AG09309 (cell line): ENCODE results near the gene PWWP3B.
A peak's percentile ranks its signal among the peaks of the same experiment; 100 is the strongest.

Experiments used
- DNase-seq: peaks from one replicate; pipeline ENCODE4 v3.0.0-alpha.2; 2010; ENCODE audit warnings: low read depth
- H3K4me3 ChIP-seq: 2 replicates; pipeline ENCODE4 v1.5.1; 2011; ENCODE audit warnings: mild to moderate bottlenecking, low read depth, low read length, moderate library complexity; ENCODE audit not compliant: control insufficient read depth
- CTCF ChIP-seq: IDR thresholded peaks from 2 replicates; pipeline ENCODE4 v1.5.1; 2011; ENCODE audit warnings: mild to moderate bottlenecking, low read depth, low read length, inconsistent platforms; ENCODE audit not compliant: insufficient read depth, control insufficient read depth; ENCODE audit errors: missing control alignments

The PWWP3B gene

DNA sequence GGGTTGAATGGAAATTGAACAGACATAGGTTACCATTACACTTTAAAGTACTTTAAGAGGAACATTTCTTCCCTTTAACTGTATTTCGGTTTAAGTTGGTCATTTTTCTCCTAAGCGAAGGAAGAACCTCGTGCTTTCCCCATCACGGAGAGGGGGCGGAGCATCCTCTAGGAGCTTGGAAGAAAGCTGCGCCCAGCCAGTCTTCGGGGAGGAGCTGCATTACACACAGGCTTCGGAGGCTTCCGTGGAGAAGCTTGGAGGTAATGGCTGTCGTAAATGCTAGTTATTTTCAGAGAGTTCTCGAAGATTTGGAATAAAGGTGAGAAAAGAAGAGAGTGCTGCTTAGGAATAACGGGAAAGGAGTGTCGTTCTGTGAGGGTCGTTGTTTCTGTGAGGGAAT is at the start of gene PWWP3B:
Gene PWWP3B (plus strand): TSS at position 199 of the 400 bp plus-strand sequence. CDS start 37,128 bp downstream, outside the sequence.
- DNase-seq: no peak
- H3K4me3 ChIP-seq: no peak within 1 kb of the TSS
- TF ChIP-seq CTCF: no peak

GRCh38 chrX:106139048-106139447 is 29.1 kb upstream of the PWWP3B start:
- no peak overlapping the region for H3K4me3 ChIP-seq
- TF ChIP-seq CTCF: no peak
- no peak for DNase-seq

DNA sequence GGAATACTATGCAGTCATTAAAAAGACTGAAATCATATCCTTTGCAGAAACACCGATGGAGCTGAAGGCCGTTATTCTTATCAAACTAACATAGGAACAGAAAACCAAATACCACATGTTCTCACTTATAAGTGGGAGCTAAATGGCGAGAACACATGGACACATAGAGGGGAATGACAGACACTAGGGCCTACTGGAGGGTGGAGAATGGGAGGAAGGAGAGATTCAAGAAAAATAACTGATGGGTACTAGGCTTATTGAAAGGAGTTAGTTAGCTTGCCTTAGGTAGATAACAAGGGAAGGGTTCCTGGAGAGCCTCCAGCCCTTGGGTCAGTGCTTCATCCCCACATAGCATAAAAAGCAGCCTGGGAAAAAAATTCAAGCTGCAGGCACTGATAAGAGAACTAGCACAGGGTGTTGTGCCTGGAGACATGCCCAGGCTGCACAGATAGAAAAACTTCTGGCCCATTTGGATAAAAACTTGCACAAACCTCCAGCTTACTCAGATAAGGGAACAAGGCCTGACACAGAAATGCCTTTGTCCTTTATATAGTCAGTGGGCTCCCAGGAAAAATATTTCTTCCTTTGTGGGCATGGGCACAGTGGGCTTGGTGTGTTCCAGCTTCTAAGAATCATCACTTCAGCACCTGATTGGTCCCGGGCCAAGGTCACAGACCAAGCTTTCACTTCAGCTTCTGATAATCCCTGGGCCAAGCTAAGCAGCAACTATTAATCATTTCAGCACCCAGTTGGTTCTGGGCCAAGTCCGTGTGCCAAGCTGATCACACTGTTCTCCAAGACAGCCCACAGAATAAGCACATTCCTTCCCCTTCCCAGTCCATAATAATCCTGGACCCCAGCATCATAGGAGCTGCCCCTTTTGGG is 23.1 kb upstream of the PWWP3B start:
- no peak overlapping the region for H3K4me3 ChIP-seq
- no peak for TF ChIP-seq CTCF
- no peak for DNase-seq

DNA sequence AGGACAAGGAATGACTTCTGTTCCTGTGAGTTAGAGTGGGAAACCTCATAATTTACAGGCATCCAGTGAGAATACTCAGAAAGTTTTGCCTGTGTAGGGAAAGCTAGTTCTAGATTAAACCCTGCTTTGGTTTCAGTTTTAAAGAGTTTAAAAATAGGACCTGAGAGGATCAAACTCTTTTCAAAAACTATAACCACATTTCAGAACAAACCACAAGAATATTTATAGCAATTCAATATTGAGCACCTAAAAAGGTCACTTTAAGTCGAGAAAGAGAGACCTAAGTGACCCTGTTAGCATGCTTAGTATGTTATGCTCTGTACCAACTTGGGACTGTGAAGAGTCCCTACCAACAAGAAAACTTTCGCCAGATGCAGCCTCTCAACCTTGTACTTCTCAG is 17.4 kb upstream of the PWWP3B start:
- no peak for TF ChIP-seq CTCF
- no peak overlapping the region for H3K4me3 ChIP-seq
- DNase-seq: no peak

DNA sequence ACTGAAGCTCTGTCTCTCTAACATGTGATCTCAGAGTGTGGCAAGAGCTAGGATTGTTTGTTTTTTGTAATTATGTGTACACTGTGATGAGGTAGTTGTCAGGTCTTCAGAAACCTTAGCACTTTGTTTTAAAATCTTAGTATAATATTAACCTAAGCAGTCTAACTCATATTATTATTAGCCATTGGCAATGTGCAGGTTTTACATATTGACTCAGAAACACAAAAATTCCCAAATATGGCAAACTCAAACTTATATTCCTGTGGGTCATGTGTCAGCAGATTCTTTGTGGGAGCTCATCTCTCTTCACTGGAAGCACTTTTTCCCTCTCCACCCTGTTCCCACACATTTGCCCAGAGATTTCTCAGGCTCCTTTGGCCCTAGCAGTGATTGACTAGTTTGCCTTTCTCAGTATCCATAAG is 8.2 kb upstream of the PWWP3B start:
- no peak for DNase-seq
- no peak for TF ChIP-seq CTCF

DNA sequence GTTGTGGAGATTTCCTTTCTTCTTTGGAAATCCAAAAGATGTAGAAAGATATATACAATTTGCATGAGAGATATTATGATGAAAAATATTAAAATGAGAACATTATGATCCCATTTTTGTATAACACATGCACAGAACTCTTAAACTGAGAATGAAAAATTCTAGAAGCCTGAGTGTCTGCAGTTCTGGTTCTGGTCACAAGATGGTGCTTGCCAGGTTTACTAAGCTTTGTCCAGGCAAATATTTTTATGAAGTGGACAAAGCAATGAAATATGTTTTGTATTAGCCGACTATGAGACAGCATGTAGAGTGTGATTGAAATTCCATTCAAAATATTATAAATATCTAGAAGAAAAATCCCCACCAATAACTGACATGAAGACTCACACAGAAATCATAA is 2.2 kb downstream of the PWWP3B start:
- no peak overlapping the region for H3K4me3 ChIP-seq
- TF ChIP-seq CTCF: peak; percentile 49
- no peak for DNase-seq

More for the DNA sequence above, 8.2 kb upstream of the PWWP3B start:
- no peak overlapping the region for H3K4me3 ChIP-seq
